CD4-positive, alpha-beta T cell treated with Interleukin-2 at 100 ng/mL for 4 hours (primary cell): Measurements from ENCODE around the gene TIAM1.

Source experiments
- DNase-seq: peaks from one replicate; pipeline ENCODE4 v3.0.0-alpha.2; 2020; ENCODE audit warnings: low spot score

Gene TIAM1

GRCh38 chr21:31283025-31283424 is 61.0 kb downstream of the TIAM1 start:
- peak; percentile 56 for DNase-seq

- no peak for DNase-seq
These were observed 61.9 kb downstream of the TIAM1 start for GRCh38 chr21:31282095-31282709.

- no peak for DNase-seq
These were observed 62.5 kb downstream of the TIAM1 start for GRCh38 chr21:31281561-31281960.

- no peak for DNase-seq
These were observed 64.1 kb downstream of the TIAM1 start for GRCh38 chr21:31279986-31280385.

GRCh38 chr21:31279214-31279613 is 64.8 kb downstream of the TIAM1 start:
- no peak for DNase-seq

- no peak for DNase-seq
These were observed 65.4 kb downstream of the TIAM1 start for GRCh38 chr21:31278511-31279130.

GRCh38 chr21:31276663-31277062 is 67.4 kb downstream of the TIAM1 start:
- DNase-seq, result no peak

- no peak for DNase-seq
These were observed 68.2 kb downstream of the TIAM1 start for GRCh38 chr21:31275901-31276300.

GRCh38 chr21:31273278-31273677 is 70.8 kb downstream of the TIAM1 start:
- DNase-seq, result peak; percentile 23

GRCh38 chr21:31268090-31268489 is 76.0 kb downstream of the TIAM1 start:
- DNase-seq, result peak; percentile 17

- DNase-seq, result no peak
These were observed 76.4 kb downstream of the TIAM1 start for GRCh38 chr21:31267644-31268043.

GRCh38 chr21:31266241-31266640 is 77.8 kb downstream of the TIAM1 start:
- no peak for DNase-seq

GRCh38 chr21:31265366-31266013 is 78.6 kb downstream of the TIAM1 start:
- no peak for DNase-seq

GRCh38 chr21:31264574-31264973 is 79.5 kb downstream of the TIAM1 start:
- no peak for DNase-seq

- no peak for DNase-seq
These were observed 81.3 kb downstream of the TIAM1 start for GRCh38 chr21:31262728-31263127.

- no peak for DNase-seq
These were observed 82.3 kb downstream of the TIAM1 start for GRCh38 chr21:31261759-31262158.

GRCh38 chr21:31260790-31261189 is 83.3 kb downstream of the TIAM1 start:
- DNase-seq, result no peak

GRCh38 chr21:31258073-31258472 is 86.0 kb downstream of the TIAM1 start:
- no peak for DNase-seq

GRCh38 chr21:31257265-31257664 is 86.8 kb downstream of the TIAM1 start:
- no peak for DNase-seq

GRCh38 chr21:31255896-31256295 is 88.2 kb downstream of the TIAM1 start:
- no peak for DNase-seq

GRCh38 chr21:31255036-31255435 is 89.0 kb downstream of the TIAM1 start:
- no peak for DNase-seq

- no peak for DNase-seq
These were observed 89.9 kb downstream of the TIAM1 start for GRCh38 chr21:31254131-31254530.

- no peak for DNase-seq
These were observed 90.4 kb downstream of the TIAM1 start for GRCh38 chr21:31253684-31254083.

- DNase-seq, result no peak
These were observed 91.5 kb downstream of the TIAM1 start for GRCh38 chr21:31252611-31253010.
